VCaP (cell line): ENCODE results near the gene TNFSF18.

ENCODE experiments used
- H3K27ac ChIP-seq: fragments of 450-650 bp; 2 replicates; pipeline ENCODE4 v1.5.1; 2017
- CTCF ChIP-seq: fragments of 450-650 bp; conservative IDR thresholded peaks from 2 replicates; pipeline ENCODE4 v1.5.1; 2017; ENCODE audit warnings: mild to moderate bottlenecking, moderate library complexity

Gene TNFSF18

GRCh38 chr1:173039626-173040025 lies 11.1 kb downstream of the TNFSF18 start:
- TF ChIP-seq CTCF: no peak
- H3K27ac ChIP-seq: no peak overlapping the region

- no peak overlapping the region for H3K27ac ChIP-seq
- no peak for TF ChIP-seq CTCF
Measured at GRCh38 chr1:173038875-173039554, 11.7 kb downstream of the TNFSF18 start.

GRCh38 chr1:173024543-173024942 lies 26.2 kb downstream of the TNFSF18 start:
- no peak for TF ChIP-seq CTCF
- no peak overlapping the region for H3K27ac ChIP-seq

DNA sequence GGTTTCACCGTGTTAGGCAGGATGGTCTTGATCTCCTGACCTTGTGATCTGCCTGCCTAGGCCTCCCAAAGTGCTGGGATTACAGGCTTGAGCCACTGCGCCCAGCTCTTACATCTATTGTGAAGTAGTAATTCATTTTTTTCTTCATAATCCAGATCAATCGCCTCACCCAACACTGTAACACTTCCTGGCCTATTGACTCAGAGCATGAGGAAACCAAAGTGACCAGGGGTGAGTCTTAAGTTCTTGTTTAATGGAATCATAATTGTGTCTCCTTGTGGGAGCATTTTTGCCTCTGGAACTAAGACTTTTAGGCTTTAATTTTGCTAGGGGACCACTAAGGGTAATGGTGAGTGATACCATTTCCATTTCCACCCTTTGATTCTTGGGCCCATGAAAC lies 27.4 kb downstream of the TNFSF18 start:
- H3K27ac ChIP-seq: no peak overlapping the region
- TF ChIP-seq CTCF: no peak

GRCh38 chr1:173020138-173020750 lies 30.5 kb downstream of the TNFSF18 start:
- no peak overlapping the region for H3K27ac ChIP-seq
- no peak for TF ChIP-seq CTCF

DNA sequence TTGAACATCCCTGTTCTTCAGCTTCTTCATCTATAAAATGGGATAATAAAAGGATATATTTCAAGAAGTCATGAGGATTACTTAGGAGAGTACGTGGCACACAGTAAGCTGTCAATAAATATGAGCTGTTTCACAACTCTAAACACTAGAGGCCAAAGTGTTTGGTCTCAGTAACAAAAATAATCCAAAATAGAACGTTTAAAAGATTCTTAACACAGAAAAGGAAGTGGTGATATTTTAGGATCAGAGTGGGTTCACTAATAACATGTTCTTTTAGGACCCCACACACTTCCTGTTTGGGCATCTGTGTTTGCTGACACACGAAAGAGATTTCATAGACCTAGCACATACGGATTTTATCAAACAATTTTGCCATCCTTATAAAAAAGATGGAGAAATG lies 32.9 kb downstream of the TNFSF18 start:
- no peak for TF ChIP-seq CTCF
- H3K27ac ChIP-seq: peak overlapping the region; percentile 14; the same call in 1 of the 2 replicates

DNA sequence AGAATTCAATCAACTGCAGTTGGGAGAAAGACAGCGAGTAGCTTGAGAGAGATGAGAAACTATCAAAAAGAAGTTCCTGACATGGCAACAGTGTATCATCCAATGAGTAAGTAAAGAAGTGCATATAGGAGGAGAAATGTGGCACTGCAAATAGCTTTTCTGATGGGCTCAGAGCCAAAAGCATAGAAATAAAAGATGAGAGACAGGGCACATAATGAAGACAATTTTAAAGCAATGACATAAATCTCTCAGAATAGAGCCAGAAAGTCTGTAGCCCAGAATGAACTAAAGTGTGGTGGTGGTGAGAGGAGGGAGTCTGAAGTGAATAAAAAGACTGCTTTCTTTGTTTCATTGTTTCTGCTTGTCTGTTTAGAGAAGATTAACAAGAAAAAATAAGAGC lies 34.3 kb downstream of the TNFSF18 start:
- no peak for TF ChIP-seq CTCF
- H3K27ac ChIP-seq: no peak overlapping the region
